ENCODE data around the gene SCARF1.

Gene SCARF1

DNA sequence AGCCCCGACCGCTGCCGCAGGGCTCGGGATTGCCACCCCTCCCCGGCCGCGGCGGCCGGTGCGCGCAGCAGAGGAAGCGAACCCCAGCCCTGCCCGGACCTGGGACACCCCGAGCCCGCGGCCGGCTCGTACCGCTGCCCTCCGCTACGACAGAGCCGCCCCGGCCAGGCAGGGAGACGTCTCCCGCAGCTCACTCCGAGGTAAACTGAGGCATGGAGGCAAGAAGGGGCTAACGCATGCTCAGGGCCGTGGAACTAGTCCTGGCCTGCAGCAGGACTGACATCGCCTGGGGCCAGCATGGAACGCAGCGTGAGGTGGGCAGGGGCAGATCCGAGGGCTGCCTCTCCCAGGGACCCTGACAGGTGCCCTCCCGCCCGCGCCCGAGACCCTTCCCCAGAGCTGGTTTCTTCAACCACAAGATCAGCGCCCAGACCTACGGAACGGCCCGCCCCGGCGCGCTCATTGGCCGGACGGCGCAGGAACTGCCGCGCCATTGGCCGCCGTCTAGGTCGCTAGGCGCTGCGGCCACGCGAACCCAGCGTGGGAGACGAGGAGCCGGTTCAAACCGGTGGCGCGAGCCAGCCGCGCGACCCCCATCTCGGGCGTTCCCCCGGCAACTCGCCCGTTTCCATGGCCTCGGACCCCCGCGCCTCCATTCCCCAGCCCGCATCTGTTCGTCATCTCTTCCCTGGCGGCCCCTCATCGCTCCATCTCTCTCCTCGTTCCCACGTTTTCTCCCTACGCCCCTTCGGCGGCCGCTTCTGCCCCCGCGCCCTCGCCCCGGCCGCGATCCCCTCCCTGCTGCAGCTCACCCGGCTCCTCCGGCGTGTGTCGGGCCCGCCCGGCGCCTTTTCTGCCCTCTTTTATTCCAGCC lies 17.3 kb downstream of the SCARF1 start, which contains the start of gene SLC43A2:
Gene SLC43A2, minus strand, starts transcription at position 853 of the 874 bp plus-strand sequence. CDS start 960 bp downstream, outside the sequence.
- Histone ChIP-seq H3K36me3 (ENCODE audit: control insufficient read depth, insufficient read depth, low read length) (no peaks in the 10 kb centered on the region), H3K4me1 (peaks cover 3% of the 10 kb centered on the region), H2AFZ (peak within 1 kb of the TSS; percentile 96), H3K9ac (peak within 1 kb of the TSS; percentile 85), H3K27ac (peak within 1 kb of the TSS; percentile 91), H3K4me3 (ENCODE audit: low read depth, low read length) (peak within 1 kb of the TSS; percentile 96), H3K9me3 (ENCODE audit: control insufficient read depth, low read length) (no peaks in the 10 kb centered on the region), H3K27me3 (ENCODE audit: control insufficient read depth, insufficient read depth, low read length) (no peaks in the 10 kb centered on the region), H3K4me2 (ENCODE audit: low read length) (peak within 1 kb of the TSS; percentile 100), H3K79me2 (peaks cover 7% of the 10 kb centered on the region)
- TF ChIP-seq, protein P1, sequence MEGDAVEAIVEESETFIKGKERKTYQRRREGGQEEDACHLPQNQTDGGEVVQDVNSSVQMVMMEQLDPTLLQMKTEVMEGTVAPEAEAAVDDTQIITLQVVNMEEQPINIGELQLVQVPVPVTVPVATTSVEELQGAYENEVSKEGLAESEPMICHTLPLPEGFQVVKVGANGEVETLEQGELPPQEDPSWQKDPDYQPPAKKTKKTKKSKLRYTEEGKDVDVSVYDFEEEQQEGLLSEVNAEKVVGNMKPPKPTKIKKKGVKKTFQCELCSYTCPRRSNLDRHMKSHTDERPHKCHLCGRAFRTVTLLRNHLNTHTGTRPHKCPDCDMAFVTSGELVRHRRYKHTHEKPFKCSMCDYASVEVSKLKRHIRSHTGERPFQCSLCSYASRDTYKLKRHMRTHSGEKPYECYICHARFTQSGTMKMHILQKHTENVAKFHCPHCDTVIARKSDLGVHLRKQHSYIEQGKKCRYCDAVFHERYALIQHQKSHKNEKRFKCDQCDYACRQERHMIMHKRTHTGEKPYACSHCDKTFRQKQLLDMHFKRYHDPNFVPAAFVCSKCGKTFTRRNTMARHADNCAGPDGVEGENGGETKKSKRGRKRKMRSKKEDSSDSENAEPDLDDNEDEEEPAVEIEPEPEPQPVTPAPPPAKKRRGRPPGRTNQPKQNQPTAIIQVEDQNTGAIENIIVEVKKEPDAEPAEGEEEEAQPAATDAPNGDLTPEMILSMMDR (IDR thresholded peaks at IDR 0.05), result no peak

DNA sequence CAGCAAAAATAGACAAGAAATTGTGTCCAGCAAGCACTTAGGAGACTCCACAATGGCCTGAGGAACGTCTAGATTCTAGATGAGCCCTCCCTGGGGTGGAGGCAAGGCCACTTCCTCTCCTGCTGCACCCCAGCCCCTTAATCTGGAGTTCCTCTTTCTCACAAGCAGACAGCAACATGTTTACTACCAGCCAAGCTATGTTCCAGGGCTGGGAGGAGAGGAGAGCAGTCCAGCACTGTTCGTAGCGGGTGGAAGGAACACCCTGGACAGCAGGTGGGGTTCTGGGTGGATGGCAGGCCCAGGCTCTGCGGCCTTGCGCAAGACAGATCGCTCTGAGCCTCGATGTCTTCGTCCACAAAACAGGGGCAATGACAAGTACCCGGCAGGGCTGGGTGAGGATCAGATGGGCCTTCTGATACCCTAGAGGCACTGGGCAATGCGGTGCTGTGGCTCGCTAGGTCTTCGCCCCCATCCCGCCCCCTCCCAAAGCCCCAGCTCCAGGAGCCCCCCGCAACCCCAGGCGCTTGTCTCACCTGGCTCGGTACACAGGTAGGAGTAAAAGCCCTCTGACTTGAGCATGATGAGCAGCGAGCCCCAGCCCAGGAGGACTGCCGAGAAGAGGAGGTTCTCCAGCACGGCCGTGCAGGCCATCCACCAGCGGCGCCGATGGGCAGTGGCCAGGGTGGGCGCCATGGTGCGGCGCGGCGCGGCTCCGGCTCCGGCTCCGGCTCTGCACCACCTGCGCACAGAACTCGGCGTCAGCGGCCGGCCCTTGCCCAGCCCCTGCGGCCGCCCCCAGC lies 18.1 kb downstream of the SCARF1 start:
- peak overlapping the region; percentile 96 for H2AFZ ChIP-seq
- H3K4me2 ChIP-seq (ENCODE audit: low read length), result peak overlapping the region; percentile 100
- H3K9ac ChIP-seq, result no peak overlapping the region
- H3K9me3 ChIP-seq (ENCODE audit: control insufficient read depth, low read length), result no peaks in the 10 kb centered on the region
- H3K27ac ChIP-seq, result peak overlapping the region; percentile 30
- no peaks in the 10 kb centered on the region for H3K36me3 ChIP-seq (ENCODE audit: control insufficient read depth, insufficient read depth, low read length)
- TF ChIP-seq, protein P1 (IDR thresholded peaks at IDR 0.05), result no peak
- H3K4me3 ChIP-seq (ENCODE audit: low read depth, low read length), result peak overlapping the region; percentile 96
- peaks cover 7% of the 10 kb centered on the region for H3K79me2 ChIP-seq
- H3K4me1 ChIP-seq, result peaks cover 3% of the 10 kb centered on the region
- no peaks in the 10 kb centered on the region for H3K27me3 ChIP-seq (ENCODE audit: control insufficient read depth, insufficient read depth, low read length)

DNA sequence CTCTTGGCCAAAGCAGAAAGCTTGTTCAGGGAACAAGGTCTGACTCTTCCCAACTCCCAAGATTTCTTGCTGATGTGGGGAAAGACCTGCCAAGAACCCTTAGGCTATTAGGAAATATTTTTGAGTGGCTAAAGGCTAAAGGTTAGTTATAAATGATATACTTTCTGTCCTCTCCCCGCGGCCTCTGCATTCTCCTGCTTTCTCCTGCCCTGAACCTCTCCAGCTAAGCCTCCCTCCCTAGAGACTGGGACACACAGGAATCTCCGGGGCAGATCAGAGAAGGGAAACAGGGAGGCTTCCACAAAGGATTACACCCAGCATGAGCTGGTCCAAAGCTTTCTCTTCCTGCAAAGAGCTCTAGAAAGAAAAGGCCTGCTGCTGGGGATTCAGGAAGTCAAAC lies 19.2 kb downstream of the SCARF1 start:
- Histone ChIP-seq H3K36me3 (ENCODE audit: control insufficient read depth, insufficient read depth, low read length) (no peaks in the 10 kb centered on the region), H3K79me2 (peaks cover 8% of the 10 kb centered on the region), H3K9me3 (ENCODE audit: control insufficient read depth, low read length) (no peaks in the 10 kb centered on the region), H3K4me3 (ENCODE audit: low read depth, low read length) (no peak overlapping the region), H3K4me2 (ENCODE audit: low read length) (no peak overlapping the region), H3K9ac (no peak overlapping the region), H3K27me3 (ENCODE audit: control insufficient read depth, insufficient read depth, low read length) (no peaks in the 10 kb centered on the region), H3K27ac (peak overlapping the region; percentile 30), H2AFZ (no peak overlapping the region), H3K4me1 (peaks cover 5% of the 10 kb centered on the region)
- TF ChIP-seq, protein P1 (IDR thresholded peaks at IDR 0.05), result no peak

DNA sequence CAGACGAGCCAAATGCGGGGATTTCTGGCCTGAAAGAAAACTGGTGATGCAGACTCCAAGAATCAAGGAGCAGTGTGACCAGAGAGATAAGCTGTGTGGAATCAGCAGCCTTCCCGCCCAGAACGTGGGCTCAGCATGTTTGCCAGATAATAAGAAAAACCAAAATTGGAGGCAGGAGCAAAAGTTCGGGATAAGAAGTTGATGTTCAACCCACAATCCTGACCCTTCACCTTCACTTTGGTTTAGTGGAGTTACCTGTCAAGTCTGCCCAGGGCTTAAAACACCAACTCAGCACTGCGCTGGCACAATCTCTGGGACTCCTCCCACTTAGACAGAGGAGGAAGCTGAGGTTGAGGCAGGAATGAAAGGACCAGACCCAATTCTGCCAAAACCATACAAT lies 20.0 kb downstream of the SCARF1 start:
- Histone ChIP-seq H3K27me3 (ENCODE audit: control insufficient read depth, insufficient read depth, low read length) (no peaks in the 10 kb centered on the region), H3K4me3 (ENCODE audit: low read depth, low read length) (no peak overlapping the region), H3K36me3 (ENCODE audit: control insufficient read depth, insufficient read depth, low read length) (no peaks in the 10 kb centered on the region), H3K4me1 (peaks cover 12% of the 10 kb centered on the region), H3K9me3 (ENCODE audit: control insufficient read depth, low read length) (no peaks in the 10 kb centered on the region), H3K27ac (no peak overlapping the region), H3K9ac (no peak overlapping the region), H2AFZ (no peak overlapping the region), H3K4me2 (ENCODE audit: low read length) (no peak overlapping the region), H3K79me2 (peaks cover 10% of the 10 kb centered on the region)
- TF ChIP-seq, protein P1 (IDR thresholded peaks at IDR 0.05), result no peak

All from parathyroid adenoma (tissue), 2 donors.